Erythroblast (primary cell): ENCODE results near the gene NSL1.

Experiments
- GATA1 ChIP-seq: IDR thresholded peaks from 2 replicates; pipeline ENCODE4 v1.6.1; 2011; ENCODE audit warnings: low read depth, mild to moderate bottlenecking, control low read depth, low read length, moderate library complexity
- POLR2A ChIP-seq: IDR thresholded peaks from 2 replicates; pipeline ENCODE4 v1.6.1; 2011; ENCODE audit warnings: mild to moderate bottlenecking, low read length

GRCh38 chr1:212824201-212824600 is 32.6 kb upstream of the NSL1 start:
- TF ChIP-seq POLR2A (no peak), GATA1 (no peak)
